ENCODE measurements around the gene PMM1. TPM values are rescaled to one million over a fixed set of nuclear protein-coding genes. Genes with fewer than 3 reads are reported as not detected.

The PMM1 gene
- total RNA-seq, 4 donors from 2014 or later: 21.0 to 76.5 (median 34.6) TPM

DNA sequence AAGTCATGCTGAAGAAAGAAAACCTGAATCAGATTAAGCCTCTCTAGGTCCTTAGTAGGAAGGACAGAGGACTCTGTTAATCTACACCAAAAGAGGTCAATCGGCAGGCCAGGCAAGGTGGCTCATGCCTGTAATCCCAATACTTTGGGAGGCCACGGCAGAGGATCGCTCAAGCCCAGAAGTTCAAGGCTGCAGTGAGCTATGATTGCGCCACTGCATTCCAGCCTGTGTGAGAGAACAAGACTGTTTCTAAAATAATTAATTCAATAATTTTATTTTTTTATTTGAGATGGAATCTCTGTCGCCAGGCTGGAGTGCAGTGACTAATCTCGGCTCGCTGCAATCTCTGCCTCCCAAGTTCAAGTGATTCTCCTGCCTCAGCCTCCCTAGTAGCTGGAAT lies 35.9 kb upstream of the PMM1 start:
- DNase-seq: no peak
- Histone ChIP-seq H3K27me3 (no peaks in the 10 kb centered on the region), H3K27ac (no peak overlapping the region), H3K4me3 (no peak overlapping the region), H3K4me1 (peaks cover 3 to 4% of the 10 kb centered on the region in 2 donors), H3K9me3 (no peaks in the 10 kb centered on the region), H3K36me3 (no peaks in the 10 kb centered on the region)
- TF ChIP-seq CTCF (IDR thresholded peaks at IDR 0.05) (no peak), POLR2A (IDR thresholded peaks at IDR 0.05) (no peak)
- intact Hi-C loops (cut with DNase I; ENCODE audit: low total_unique reads): no loop called here

DNA sequence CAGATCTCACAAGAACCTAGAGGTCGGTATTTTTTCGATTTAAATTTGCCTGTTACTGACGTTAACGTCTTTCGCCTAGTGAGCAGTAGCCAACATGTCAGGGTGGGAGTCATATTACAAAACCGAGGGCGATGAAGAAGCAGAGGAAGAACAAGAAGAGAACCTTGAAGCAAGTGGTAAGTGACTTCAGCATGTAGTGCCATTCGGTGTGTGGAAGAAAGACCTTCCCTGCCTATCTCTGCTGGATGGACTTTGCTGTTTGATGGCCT lies 32.2 kb upstream of the PMM1 start:
- H3K36me3 ChIP-seq: no peaks in the 10 kb centered on the region
- intact Hi-C loops (cut with DNase I; ENCODE audit: low total_unique reads): no loop called here
- peaks cover 4 to 9% of the 10 kb centered on the region in 2 donors for H3K4me1 ChIP-seq
- H3K9me3 ChIP-seq: no peaks in the 10 kb centered on the region
- DNase-seq: no peak
- no peaks in the 10 kb centered on the region for H3K27me3 ChIP-seq
- TF ChIP-seq CTCF (IDR thresholded peaks at IDR 0.05): no peak
- no peak for TF ChIP-seq POLR2A (IDR thresholded peaks at IDR 0.05)
- peak overlapping the region; percentile 76 to 100 for H3K4me3 ChIP-seq
- H3K27ac ChIP-seq: peak overlapping the region; percentile 93 to 96

- intact Hi-C loops (cut with DNase I; ENCODE audit: low total_unique reads): no loop called here
- peak in 1 of 4 experiments; percentile 4 for TF ChIP-seq CTCF (IDR thresholded peaks at IDR 0.05)
- TF ChIP-seq POLR2A (IDR thresholded peaks at IDR 0.05): peak; percentile 85 to 98
- DNase-seq: peak; percentile 100
Measured at GRCh38 chr22:41621099-41621910, 31.7 kb upstream of the PMM1 start, which contains the start of gene XRCC6. XRCC6 (plus strand) TSS chr22:41621295; CDS start chr22:41622005, 710 bp downstream.

GRCh38 chr22:41620589-41621098 lies 31.0 kb upstream of the PMM1 start, which contains the start of gene DESI1:
DESI1 (minus strand) TSS chr22:41621043; CDS start chr22:41620839, 204 bp downstream.
- H3K27ac ChIP-seq: peak within 1 kb of the TSS; percentile 94 to 96
- no peaks in the 10 kb centered on the region for H3K36me3 ChIP-seq
- no peaks in the 10 kb centered on the region for H3K27me3 ChIP-seq
- intact Hi-C loops (cut with DNase I; ENCODE audit: low total_unique reads): no loop called here
- peaks cover 4 to 9% of the 10 kb centered on the region in 2 donors for H3K4me1 ChIP-seq
- DNase-seq: no peak
- H3K9me3 ChIP-seq: no peaks in the 10 kb centered on the region
- H3K4me3 ChIP-seq: peak within 1 kb of the TSS; percentile 76 to 100
- TF ChIP-seq CTCF (IDR thresholded peaks at IDR 0.05) (no peak), POLR2A (IDR thresholded peaks at IDR 0.05) (peak in 1 of 2 donors; percentile 26)

More at GRCh38 chr22:41621099-41621910, 31.7 kb upstream of the PMM1 start, which contains the start of gene XRCC6:
- Histone ChIP-seq H3K4me1 (peaks cover 4 to 9% of the 10 kb centered on the region in 2 donors), H3K4me3 (peak within 1 kb of the TSS; percentile 76 to 100), H3K9me3 (no peaks in the 10 kb centered on the region), H3K27me3 (no peaks in the 10 kb centered on the region), H3K36me3 (no peaks in the 10 kb centered on the region), H3K27ac (peak within 1 kb of the TSS; percentile 94 to 96)

- DNase-seq: peak; percentile 33 to 35
- Histone ChIP-seq H3K4me1 (peaks cover 4 to 9% of the 10 kb centered on the region in 2 donors), H3K36me3 (no peaks in the 10 kb centered on the region), H3K27ac (peak overlapping the region; percentile 94 to 96), H3K9me3 (no peaks in the 10 kb centered on the region), H3K27me3 (no peaks in the 10 kb centered on the region), H3K4me3 (peak overlapping the region; percentile 76 to 100)
- TF ChIP-seq POLR2A (IDR thresholded peaks at IDR 0.05) (no peak), CTCF (IDR thresholded peaks at IDR 0.05) (no peak)
- intact Hi-C loops (cut with DNase I; ENCODE audit: low total_unique reads): no loop called here
Measured at GRCh38 chr22:41619979-41620588, 30.4 kb upstream of the PMM1 start.

All from uterus (tissue), 4 donors.